ENCODE results near the gene ANKS1B. TPM values are rescaled to one million over a fixed set of nuclear protein-coding genes. Genes with fewer than 3 reads are reported as not detected.

Gene ANKS1B
- total and polyA plus RNA-seq, 2 of the 4 experiments (the other 2 are of a cell fraction), result 0.17 to 0.18 TPM

DNA sequence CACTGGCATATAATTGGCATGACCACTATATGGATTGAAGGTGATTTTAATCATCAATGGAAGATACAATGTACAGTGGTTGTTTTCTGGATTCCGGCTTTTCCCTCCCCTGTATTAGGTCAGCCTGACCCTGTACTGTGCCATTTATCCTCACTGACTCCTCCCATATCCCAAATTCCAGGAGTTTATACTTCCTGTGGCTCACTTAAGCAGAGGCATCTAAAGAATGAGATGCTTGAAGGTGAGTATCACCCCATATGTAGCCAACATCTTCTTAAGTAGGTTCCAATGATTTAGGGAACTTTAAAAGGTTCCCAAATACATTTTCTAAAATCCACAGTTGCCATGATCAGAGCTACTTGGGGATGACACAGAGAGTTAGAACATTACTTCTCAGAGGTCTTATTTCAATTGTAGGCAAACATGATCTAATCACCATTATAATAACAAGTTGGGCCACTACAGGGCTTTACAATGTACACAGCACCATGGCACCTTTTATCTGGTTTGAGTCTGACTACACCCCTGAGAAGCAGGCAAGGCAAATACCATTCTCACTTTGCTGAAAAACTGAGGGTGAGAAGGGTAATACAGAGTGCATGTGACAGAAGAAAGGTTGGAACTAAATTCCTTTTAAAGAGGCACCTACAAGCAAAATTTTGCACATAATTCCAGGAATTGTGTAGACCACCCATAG lies 549.5 kb downstream of the ANKS1B start:
- BruUV-seq (replicated peaks), result no TSS peak

More for the DNA sequence above, 549.5 kb downstream of the ANKS1B start:
- POLR2A ChIA-PET (ENCODE audit: unreplicated experiment), result no interaction called here
- Histone ChIP-seq H3K79me1 (ENCODE audit: low read depth in 1 of 2, low read length in 2 of 2) (no peaks in the 10 kb centered on the region), H3K4me1 (ENCODE audit: control insufficient read depth, insufficient read depth, low read length) (no peaks in the 10 kb centered on the region), H3K9me3 (ENCODE audit: control insufficient read depth, insufficient read depth, low read length) (0 out of 2 replicates have a peak, but pooled peaks cover 2% of the 10 kb centered on the region), H3K56ac (ENCODE audit: extremely low read depth, insufficient read depth, low read length) (no peak overlapping the region), H4K20me1 (ENCODE audit: insufficient read depth, low read length) (no peaks in the 10 kb centered on the region), H3K4me3 (ENCODE audit: insufficient read depth, low read depth, low read length) (no peak overlapping the region), H4K8ac (ENCODE audit: low read depth in 2 of 2, low read length in 2 of 2) (no peak overlapping the region), H3K27me3 (ENCODE audit: control insufficient read depth, insufficient read depth, low read length) (no peaks in the 10 kb centered on the region), H2AFZ (replicated peaks; ENCODE audit: low read length, poor library complexity) (no peak overlapping the region), H4K91ac (ENCODE audit: insufficient read depth, low read depth, low read length) (no peak overlapping the region), H3K9me1 (ENCODE audit: insufficient read depth, low read length) (no peaks in the 10 kb centered on the region), H3K27ac (ENCODE audit: insufficient read depth, low read length) (no peak overlapping the region), H3K4ac (ENCODE audit: low read depth, low read length) (no peak overlapping the region), H2AK5ac (ENCODE audit: low read depth, low read length) (no peak overlapping the region), H3K36me3 (ENCODE audit: control insufficient read depth, insufficient read depth, low read length) (no peaks in the 10 kb centered on the region), H3K23ac (ENCODE audit: low read depth, low read length) (no peak overlapping the region), H2BK15ac (ENCODE audit: low read depth, low read length) (no peak overlapping the region), H4K5ac (ENCODE audit: low read depth, low read length) (no peak overlapping the region), H3K18ac (ENCODE audit: low read depth, low read length) (no peak overlapping the region), H3K14ac (replicated peaks; ENCODE audit: low read depth, low read length) (no peak overlapping the region), H2BK120ac (ENCODE audit: low read depth, low read length) (no peak overlapping the region), H2BK20ac (ENCODE audit: low read depth, low read length) (no peak overlapping the region), H2AK9ac (replicated peaks; ENCODE audit: low read depth, low read length, poor library complexity) (no peak overlapping the region), H3K9ac (ENCODE audit: low read depth, low read length) (no peak overlapping the region), H2BK5ac (ENCODE audit: low read depth, low read length, poor library complexity, severe bottlenecking) (no peak overlapping the region), H3K4me2 (ENCODE audit: low read depth, low read length) (no peak overlapping the region)
- no CpG with 5 or more reads among the region's 1 CpG for WGBS, 2 experiments (ENCODE audit: extremely low coverage in 2 of 2, insufficient read length in 1 of 2)
- intact Hi-C loops (cut with micrococcal nuclease), result no loop called here
- TF ChIP-seq MAFK (IDR thresholded peaks at IDR 0.05; ENCODE audit: low read depth, low read length), result no peak
- TF ChIP-seq RFX5 (IDR thresholded peaks at IDR 0.05; ENCODE audit: low read depth, low read length), result no peak
- TF ChIP-seq RCOR1 (IDR thresholded peaks at IDR 0.05; ENCODE audit: insufficient replicate concordance, low read length), result no peak
- TF ChIP-seq RAD21 (IDR thresholded peaks at IDR 0.05; ENCODE audit: low read length), result no peak
- no peak for TF ChIP-seq BHLHE40 (IDR thresholded peaks at IDR 0.05; ENCODE audit: low read depth, low read length)
- TF ChIP-seq CHD1 (IDR thresholded peaks at IDR 0.05; ENCODE audit: low read depth, low read length), result no peak
- TF ChIP-seq FOS (IDR thresholded peaks at IDR 0.05; ENCODE audit: low read depth, low read length), result no peak
- TF ChIP-seq, protein P1, sequence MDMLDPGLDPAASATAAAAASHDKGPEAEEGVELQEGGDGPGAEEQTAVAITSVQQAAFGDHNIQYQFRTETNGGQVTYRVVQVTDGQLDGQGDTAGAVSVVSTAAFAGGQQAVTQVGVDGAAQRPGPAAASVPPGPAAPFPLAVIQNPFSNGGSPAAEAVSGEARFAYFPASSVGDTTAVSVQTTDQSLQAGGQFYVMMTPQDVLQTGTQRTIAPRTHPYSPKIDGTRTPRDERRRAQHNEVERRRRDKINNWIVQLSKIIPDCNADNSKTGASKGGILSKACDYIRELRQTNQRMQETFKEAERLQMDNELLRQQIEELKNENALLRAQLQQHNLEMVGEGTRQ (IDR thresholded peaks at IDR 0.05; ENCODE audit: low read depth, low read length), result no peak
- no peak for TF ChIP-seq POLR2A (IDR thresholded peaks at IDR 0.05; ENCODE audit: low read depth, low read length)
- no peak for TF ChIP-seq SMC3 (IDR thresholded peaks at IDR 0.05; ENCODE audit: low read depth, low read length)
- TF ChIP-seq MXI1 (IDR thresholded peaks at IDR 0.05; ENCODE audit: borderline replicate concordance, low read depth, low read length), result no peak
- no peak for TF ChIP-seq CEBPB (IDR thresholded peaks at IDR 0.05; ENCODE audit: low read depth, low read length)
- DNase-seq, result no peak
- dilution Hi-C loops (cut with HindIII; ENCODE audit: low sequenced_read_pairs, unreplicated experiment), result no loop called here
- in situ Hi-C loops (cut with MboI; ENCODE audit: low sequenced_read_pairs), result no loop called here
- CTCF ChIA-PET, result no interaction called here
- no peak for ATAC-seq (ENCODE audit: low read depth)

All from IMR-90 (cell line).